DMS79 (cell line): ENCODE measurements around the gene PMPCA.

ENCODE experiments used
- DNase-seq: peaks from one replicate; lab custom pipeline; 2025; lab: John Stamatoyannopoulos, UW

The PMPCA gene

GRCh38 chr9:136373300-136374182 is 36.9 kb upstream of the PMPCA start, which contains the start of gene CARD9:
CARD9 (minus strand) TSS chr9:136373669; CDS start chr9:136372078, 1,591 bp downstream.
- no peak for DNase-seq

GRCh38 chr9:136374183-136374575 is 36.3 kb upstream of the PMPCA start:
- no peak for DNase-seq

GRCh38 chr9:136375096-136375495 is 35.4 kb upstream of the PMPCA start:
- DNase-seq: no peak

DNA sequence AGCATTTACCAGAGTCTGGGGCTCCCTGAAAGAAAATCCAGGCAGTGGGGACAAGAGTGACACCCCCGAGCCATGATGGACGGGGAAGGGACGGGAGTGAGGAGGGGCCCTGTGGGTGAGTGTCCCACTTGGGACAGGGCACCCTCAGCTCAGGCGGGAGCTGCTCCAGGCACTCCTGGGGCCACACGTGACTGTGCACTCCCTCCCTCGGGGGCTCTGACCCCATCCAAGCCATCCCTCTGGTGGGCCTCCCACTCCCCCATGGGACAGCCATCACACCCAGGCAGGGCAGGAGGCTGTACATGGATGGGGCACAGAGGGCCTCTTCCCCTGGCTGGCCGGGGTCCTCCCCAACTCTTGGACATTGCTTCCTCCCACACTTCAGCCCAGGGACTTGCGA is 34.0 kb upstream of the PMPCA start:
- DNase-seq: no peak

DNA sequence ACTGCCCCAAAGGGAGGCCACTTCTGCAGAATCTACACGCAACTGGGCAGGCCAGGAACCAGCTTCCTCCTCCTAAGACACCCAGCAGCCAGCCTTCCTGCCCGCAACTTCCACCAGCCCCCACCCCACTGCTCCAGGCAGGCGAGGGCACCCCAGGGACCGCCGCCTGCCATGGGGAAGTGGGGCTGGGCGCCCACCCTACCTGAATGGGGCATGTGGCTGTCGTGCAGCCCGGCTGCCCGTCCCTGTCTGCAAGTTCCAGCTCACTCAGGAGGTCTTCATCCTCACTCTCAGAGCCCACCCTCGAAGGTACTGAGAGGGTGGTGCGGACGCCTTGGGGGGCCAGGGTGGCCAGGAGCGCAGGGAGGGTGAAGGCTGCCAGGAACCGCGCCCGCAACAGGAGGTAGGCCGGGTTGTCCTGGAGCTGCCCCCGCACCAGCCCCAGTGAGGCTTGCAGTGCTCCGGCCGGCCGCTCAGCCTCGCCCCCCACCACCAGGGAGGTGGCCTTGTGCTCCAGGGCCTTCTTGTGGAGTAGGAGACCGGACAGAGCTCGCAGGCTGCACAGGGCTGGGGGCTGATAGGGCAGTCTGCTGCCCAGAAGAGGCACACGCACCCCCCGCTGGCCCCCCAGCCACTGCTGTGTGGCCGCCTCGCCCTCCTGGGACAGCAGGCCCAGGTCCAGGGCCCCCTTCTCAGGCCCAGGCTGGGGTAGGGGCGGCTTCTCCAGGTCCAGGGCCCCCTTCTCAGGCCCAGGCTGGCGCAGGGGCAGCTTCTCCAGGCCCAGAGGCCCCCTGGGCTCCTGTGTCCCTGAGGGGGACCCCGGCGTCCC is 32.9 kb upstream of the PMPCA start:
- no peak for DNase-seq

GRCh38 chr9:136378170-136379002 is 32.1 kb upstream of the PMPCA start:
- no peak for DNase-seq

- DNase-seq: no peak
Measured at GRCh38 chr9:136379003-136379287, 31.5 kb upstream of the PMPCA start.

GRCh38 chr9:136379401-136379800 is 31.1 kb upstream of the PMPCA start:
- no peak for DNase-seq

DNA sequence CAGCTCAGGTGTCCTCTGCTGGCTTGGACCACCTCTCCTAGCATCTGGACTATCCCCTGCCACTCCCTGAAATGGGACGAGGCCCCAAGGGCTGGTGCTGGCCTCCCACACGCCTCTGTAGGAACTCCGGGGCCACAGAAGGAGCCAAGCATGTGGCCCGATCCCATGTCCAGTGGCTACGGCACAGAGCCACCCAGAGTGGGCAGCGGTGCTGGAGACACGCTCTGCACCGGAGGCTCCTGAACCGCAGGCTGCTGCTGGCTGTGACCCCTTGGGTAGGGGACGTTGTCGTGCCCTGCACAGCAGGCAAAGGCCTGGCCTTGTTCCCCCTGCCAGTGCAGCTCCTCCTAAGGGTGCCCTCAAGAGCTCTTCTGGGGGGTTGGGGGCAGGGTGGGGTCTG is 30.6 kb upstream of the PMPCA start:
- DNase-seq: no peak

DNA sequence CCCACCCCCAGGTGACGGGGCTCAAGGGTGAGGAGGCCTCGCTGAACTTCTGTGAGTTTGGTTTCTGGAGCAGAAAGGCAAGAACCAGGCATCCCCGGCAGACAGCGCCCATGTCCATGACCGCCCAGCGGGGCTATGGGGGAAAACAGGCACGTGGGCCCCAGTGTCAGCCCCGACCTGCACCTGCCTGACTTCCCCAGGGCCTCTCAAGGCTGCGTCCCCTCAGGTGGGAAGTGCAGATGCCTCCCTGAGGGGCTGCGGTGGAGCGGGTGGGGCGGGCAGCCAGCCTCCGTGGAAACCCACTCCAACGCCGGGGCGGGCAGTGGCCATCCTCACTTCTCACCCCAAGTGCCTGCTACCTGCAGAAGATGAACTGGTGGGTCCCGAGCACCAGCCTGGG is 30.1 kb upstream of the PMPCA start:
- no peak for DNase-seq

DNA sequence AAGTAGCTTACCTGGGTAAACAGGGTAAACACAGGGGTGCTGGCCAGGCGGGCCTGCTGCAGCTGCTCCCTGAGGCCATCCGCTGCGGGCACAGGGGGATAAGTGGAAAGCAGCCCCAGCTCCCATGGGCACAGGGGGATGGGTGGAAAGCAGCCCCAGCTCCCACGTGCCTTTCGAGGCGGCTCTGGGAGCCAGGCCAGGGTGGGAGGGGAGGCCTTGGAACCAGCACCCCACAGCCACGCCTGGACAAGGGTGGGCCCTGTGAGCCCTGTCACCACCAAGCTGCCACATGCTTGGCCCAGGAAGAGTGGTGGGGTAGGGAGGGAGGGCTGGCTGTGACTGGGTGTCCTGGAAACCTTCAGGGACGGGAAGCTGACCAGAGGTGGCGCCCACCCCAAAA is 29.1 kb upstream of the PMPCA start:
- DNase-seq: no peak

DNA sequence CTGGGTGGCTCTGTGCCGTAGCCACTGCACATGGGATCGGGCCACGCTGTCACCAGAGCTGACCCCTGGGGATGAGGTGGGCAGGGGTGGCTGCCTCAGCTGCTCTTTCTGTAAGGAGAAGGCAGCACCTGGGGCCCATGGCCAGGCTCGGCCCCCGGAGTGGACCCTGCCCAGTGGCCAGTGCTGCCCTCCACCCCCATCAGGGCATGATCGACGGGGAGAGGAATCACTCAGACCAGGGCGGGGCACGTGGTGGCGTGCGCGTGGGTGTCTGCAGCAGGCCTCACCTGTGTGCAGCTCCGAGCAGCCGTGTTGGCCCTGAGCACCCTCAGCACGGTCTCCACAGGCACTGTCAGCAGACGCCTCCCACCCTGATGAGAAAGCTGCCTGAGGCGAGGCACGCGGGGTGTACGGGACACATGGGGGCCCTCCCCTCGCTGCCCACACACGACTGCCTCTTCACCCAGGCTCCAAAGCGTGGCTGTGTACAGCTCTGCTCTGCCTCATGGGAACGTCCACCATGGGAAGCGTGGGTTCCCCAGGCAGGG is 28.4 kb upstream of the PMPCA start:
- DNase-seq: no peak

DNA sequence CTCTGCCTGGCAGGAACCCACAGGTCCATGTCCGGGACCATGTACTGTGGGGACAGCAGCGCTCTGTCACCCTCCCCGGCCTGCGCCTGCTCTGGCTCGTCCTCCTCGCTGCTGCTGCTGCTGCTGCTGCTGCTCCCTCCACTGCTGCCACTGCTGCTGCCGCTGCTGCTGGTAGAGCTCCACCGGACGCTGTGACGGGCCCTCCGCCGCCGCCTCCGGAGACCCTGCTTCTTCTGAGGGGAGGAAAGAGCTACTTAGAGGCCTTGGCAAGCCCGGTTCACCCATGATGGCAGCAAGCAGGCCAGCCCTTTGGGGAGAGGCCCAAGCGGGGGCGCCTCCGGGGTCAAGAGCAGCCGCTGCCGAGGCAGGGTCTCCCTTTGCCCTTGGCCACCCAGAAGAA is 27.0 kb upstream of the PMPCA start:
- DNase-seq: no peak

DNA sequence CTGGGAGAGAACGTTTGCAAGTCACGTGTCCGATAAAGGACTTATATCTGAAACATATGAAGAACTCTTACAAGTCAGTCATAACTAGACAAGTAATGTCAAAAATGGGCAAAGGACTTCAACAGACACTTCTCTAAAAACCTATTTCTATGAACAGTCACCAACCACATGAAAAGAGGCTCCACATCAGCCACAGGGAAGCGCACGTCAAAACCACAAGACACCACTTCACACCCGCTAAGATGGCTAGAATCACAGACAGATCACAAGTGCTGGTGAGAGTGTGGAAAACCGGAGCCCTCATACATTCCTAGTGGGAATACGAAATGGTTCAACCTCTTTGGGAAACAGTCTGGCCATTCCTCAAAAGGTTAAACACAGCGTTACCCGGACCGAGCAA is 25.4 kb upstream of the PMPCA start:
- no peak for DNase-seq

DNA sequence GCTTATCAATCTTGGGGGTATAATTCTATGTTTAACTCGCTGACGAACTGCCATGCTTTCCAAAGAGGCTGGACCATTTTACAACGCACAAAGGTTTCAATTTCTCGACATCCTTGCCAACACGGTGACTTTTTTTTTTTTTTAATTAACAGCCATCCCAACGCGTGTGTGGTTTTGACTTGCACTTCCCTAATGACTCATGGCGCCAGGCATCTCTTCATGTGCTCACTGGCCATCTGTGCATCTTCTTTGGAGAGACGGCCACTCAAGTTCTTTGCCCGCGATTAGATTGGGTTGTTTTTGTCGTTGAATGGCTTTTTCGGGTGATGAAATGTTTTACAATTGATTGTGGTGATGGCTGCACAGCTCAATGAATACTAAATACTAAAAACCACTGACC is 24.4 kb upstream of the PMPCA start:
- no peak for DNase-seq

GRCh38 chr9:136387217-136387616 is 23.2 kb upstream of the PMPCA start:
- DNase-seq: no peak

- no peak for DNase-seq
Measured at GRCh38 chr9:136389396-136389795, 21.1 kb upstream of the PMPCA start.

DNA sequence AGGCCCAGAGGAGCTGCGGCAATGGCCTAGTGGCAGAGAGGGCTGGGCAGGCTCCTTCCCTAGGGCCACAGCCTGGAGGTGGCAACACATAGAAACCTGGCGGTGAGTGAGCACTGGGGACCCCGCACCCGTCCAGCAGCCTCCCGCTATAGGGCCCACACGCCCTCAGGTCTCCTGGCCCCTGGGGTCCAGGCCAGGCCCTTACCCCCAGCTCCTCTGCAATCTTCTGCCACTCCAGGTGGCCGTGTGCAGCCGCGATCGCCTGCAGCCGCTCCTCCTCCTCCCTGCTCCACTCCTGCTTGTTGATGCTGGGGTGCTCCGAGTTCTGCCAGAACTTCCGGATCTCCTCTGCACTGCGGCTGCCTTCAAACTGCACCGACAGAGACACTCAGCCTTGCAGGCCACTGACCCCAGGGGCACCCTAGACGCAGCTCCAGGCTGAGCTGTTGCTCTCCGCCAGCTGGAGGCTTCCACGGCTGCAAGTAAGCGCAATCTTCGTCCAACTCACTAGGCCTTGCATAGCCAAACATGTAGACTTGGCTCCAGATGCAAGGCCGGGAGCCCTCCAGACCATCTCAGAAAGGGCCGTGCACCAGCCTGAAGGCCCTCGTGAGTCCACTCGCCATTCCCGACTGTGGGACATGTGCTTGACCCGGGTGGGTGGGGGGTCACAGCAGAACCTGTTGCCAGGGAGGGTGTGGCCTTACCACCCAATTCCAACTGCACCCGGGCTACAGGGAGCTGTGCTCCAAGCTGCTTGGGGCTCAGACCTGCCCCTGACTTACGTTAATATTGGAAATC is 18.5 kb upstream of the PMPCA start:
- no peak for DNase-seq

DNA sequence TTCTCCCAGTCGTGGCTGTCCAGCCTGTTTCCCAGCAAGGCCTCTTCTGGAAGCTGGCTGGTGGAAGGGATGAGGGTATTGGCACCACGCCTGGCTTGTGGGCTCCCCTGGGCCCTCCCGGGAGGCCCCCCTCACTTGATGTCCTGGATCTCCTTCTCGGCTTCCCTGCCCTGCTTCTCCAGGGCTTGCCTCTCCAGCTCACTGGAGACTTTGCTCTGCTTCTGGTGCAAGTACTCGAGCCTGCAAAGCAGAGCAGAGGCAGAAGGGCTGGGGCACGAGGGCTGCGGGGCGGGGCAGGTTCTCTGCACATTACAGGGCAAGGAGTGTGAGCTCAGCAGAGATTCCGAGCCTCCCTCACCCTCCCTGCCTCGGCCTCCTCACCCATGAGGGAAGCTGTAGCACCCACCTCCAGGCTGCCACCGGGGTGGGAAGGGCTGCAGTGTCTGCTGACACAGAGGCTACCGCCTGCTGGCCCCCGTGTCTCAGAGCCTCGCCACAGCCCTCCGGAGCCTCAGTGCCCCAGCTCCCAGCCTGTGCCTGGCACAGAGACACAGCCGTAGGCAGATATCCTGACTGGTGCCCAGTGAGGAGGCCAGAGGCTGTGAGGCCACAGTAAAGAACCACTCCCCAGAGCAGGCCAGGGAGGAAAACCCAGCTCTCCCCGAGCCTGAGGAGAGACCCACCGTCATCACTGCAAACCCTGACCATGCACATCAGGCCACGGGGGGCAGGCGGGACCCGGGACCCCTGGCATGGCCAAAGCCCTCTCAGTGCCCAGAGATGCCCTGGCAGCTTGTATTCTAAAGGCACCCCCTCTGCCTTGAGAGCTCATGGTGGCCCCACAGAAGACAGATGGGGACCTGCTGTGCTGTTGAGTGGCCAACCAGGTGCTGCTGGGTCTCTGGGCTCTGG is 17.7 kb upstream of the PMPCA start:
- DNase-seq: no peak

DNA sequence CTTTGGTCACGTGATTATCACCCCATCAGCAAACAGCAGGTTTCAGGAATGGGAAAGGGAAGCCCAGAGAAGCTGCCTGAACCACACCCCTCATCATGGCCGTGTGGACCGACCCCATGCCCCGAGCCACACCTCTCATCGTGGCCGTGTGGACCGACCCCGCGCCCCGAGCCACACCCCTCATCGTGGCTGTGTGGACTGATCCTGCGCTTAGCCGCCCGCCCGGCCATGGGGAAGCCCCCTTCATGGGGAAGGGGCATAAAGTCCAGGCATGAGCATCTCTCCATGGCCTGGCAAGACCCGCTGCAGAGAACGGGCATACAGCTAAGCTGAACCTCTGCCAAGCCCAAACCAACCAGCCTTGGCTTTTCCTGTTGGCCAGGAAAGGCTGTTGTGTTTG is 16.9 kb upstream of the PMPCA start:
- DNase-seq: no peak
